ENCODE measurements around the gene ROCK2.
A peak's percentile ranks its signal among the peaks of the same experiment; 100 is the strongest.

Gene ROCK2

DNA sequence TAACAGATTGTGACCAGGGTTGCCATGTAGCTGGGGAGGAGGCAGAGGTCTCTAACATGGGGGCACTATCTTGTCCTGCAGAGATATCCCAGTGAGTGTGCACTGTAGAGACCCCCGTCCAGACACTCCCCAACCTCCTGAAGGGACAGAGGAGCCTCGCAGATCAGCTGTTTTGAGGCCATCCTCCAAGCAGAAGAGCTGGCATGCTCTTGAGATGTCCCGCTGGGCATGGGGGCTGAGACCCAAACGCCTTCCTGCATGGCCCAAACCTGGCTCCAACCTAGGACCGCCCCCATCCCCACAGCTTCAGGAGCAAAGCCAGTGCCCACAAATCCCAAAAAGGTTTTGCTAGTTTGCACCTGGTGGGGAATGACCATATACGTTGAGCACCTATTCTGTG, 191.8 kb downstream of the ROCK2 start (continued):
- TF ChIP-seq, protein P1, sequence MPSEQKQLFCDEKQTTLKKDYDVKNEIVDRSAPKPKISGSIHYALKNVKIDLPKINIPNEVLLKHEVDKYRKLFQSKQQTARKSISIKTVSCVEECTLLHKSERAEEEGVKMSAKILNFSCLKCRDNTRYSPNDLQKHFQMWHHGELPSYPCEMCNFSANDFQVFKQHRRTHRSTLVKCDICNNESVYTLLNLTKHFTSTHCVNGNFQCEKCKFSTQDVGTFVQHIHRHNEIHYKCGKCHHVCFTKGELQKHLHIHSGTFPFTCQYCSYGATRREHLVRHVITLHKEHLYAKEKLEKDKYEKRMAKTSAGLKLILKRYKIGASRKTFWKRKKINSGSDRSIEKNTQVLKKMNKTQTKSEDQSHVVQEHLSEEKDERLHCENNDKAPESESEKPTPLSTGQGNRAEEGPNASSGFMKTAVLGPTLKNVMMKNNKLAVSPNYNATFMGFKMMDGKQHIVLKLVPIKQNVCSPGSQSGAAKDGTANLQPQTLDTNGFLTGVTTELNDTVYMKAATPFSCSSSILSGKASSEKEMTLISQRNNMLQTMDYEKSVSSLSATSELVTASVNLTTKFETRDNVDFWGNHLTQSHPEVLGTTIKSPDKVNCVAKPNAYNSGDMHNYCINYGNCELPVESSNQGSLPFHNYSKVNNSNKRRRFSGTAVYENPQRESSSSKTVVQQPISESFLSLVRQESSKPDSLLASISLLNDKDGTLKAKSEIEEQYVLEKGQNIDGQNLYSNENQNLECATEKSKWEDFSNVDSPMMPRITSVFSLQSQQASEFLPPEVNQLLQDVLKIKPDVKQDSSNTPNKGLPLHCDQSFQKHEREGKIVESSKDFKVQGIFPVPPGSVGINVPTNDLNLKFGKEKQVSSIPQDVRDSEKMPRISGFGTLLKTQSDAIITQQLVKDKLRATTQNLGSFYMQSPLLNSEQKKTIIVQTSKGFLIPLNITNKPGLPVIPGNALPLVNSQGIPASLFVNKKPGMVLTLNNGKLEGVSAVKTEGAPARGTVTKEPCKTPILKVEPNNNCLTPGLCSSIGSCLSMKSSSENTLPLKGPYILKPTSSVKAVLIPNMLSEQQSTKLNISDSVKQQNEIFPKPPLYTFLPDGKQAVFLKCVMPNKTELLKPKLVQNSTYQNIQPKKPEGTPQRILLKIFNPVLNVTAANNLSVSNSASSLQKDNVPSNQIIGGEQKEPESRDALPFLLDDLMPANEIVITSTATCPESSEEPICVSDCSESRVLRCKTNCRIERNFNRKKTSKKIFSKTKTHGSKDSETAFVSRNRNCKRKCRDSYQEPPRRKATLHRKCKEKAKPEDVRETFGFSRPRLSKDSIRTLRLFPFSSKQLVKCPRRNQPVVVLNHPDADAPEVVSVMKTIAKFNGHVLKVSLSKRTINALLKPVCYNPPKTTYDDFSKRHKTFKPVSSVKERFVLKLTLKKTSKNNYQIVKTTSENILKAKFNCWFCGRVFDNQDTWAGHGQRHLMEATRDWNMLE (tag by site-specific recombination; conservative IDR thresholded peaks at IDR 0.05; ENCODE audit: low read depth), result no peak
- TF ChIP-seq ZNF792 (tag by site-specific recombination; IDR thresholded peaks at IDR 0.05) (no peak), ZNF426 (tag by site-specific recombination; IDR thresholded peaks at IDR 0.05) (no peak)

DNA sequence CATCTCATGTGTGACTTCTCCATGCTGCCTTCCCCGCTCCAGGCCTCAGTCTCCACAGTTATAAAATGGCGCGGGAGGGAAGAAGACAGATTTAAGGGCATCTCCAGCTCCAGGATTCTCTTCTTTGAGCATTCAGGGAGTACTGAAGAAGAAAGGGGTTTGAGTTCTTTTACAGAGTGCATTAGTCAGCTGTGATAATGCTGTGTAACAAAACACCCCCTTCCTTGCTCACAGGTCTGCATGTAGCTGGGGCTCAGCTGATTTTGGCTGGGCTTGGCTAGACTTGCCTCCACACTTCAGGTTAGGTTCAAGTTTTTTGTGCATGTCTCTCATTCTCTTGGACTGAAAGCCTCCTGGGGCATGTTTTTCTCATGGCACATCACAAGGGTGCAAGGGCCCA, 197.2 kb downstream of the ROCK2 start:
- 0 out of 2 replicates have a peak, but pooled peaks have one; percentile 51 for TF ChIP-seq RBAK (tag by site-specific recombination; IDR thresholded peaks at IDR 0.05)
- no peak for TF ChIP-seq ZNF169 (tag by site-specific recombination; IDR thresholded peaks at IDR 0.05)
- no peak for TF ChIP-seq MEIS1 (CRISPR knock-in tag; IDR thresholded peaks at IDR 0.05; ENCODE audit: borderline replicate concordance)
- Histone ChIP-seq H3K4me1 (ENCODE audit: control insufficient read depth, insufficient read depth, low read length) (no peaks in the 10 kb centered on the region), H3K4me3 (ENCODE audit: low read depth, low read length) (no peak overlapping the region), H3K9me3 (ENCODE audit: control insufficient read depth, insufficient read depth, low read depth, low read length) (no peaks in the 10 kb centered on the region), H3K27ac (ENCODE audit: extremely low read depth, low read depth, low read length) (no peak overlapping the region), H3K36me3 (ENCODE audit: control insufficient read depth in 2 of 2, insufficient read depth in 1 of 2, low read length in 2 of 2) (no peaks in the 10 kb centered on the region)
- CTCF ChIA-PET, result no interaction called here
- POLR2A ChIA-PET, result no interaction called here

- H3K9me3 ChIP-seq (ENCODE audit: control insufficient read depth, insufficient read depth, low read depth, low read length), result no peaks in the 10 kb centered on the region
- H3K4me3 ChIP-seq (ENCODE audit: low read depth, low read length), result no peak overlapping the region
- no peaks in the 10 kb centered on the region for H3K4me1 ChIP-seq (ENCODE audit: control insufficient read depth, insufficient read depth, low read length)
- TF ChIP-seq ZNF548 (tag by site-specific recombination; IDR thresholded peaks at IDR 0.05), result no peak
- H3K36me3 ChIP-seq (ENCODE audit: control insufficient read depth in 2 of 2, insufficient read depth in 1 of 2, low read length in 2 of 2), result no peaks in the 10 kb centered on the region
- no peak overlapping the region for H3K27ac ChIP-seq (ENCODE audit: extremely low read depth, low read depth, low read length)
- POLR2A ChIA-PET, result no interaction called here
- CTCF ChIA-PET, result interaction anchor here (4.9 kb wide), 1 partner anchor 14 kb away, joined by 51 read pairs; a partner anchor contains a TSS
These were observed 198.4 kb downstream of the ROCK2 start for GRCh38 chr2:11146076-11146475.

DNA sequence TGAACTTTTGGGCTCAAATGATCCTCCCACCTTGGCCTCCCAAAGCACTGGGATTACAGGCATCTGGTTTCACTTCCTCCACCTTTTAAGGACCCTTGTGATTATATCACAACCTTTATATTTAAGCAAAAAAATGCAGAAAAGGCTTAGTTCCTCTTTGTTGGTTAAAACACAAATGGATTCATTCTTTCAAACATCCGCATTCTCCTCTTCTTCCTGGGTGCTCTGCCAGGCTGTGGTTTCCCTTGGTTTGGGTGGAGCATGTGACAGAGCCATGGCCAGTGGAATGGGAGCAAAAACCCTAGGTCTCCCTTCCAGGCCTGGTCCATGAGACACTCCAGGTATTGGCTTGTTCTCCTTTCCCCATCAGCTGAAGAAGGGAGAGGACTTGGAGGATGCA, 199.1 kb downstream of the ROCK2 start:
- Histone ChIP-seq H3K4me1 (ENCODE audit: control insufficient read depth, insufficient read depth, low read length) (no peaks in the 10 kb centered on the region), H3K36me3 (ENCODE audit: control insufficient read depth in 2 of 2, insufficient read depth in 1 of 2, low read length in 2 of 2) (no peaks in the 10 kb centered on the region), H3K9me3 (ENCODE audit: control insufficient read depth, insufficient read depth, low read depth, low read length) (no peaks in the 10 kb centered on the region), H3K27ac (ENCODE audit: extremely low read depth, low read depth, low read length) (no peak overlapping the region), H3K4me3 (ENCODE audit: low read depth, low read length) (no peak overlapping the region)
- POLR2A ChIA-PET, result no interaction called here
- TF ChIP-seq PRDM1 (tag by site-specific recombination; IDR thresholded peaks at IDR 0.05) (no peak), REPIN1 (tag by site-specific recombination; IDR thresholded peaks at IDR 0.05; ENCODE audit: low read depth) (no peak), KLF9 (tag by site-specific recombination; IDR thresholded peaks at IDR 0.05; ENCODE audit: low read depth) (no peak), ZNF394 (tag by site-specific recombination; IDR thresholded peaks at IDR 0.05; ENCODE audit: borderline replicate concordance) (no peak)
- CTCF ChIA-PET, result interaction anchor here (1.2 to 4.9 kb wide), 3 partner anchors 14 to 266 kb away, joined by 3 to 51 read pairs (median 3); a partner anchor contains a TSS

DNA sequence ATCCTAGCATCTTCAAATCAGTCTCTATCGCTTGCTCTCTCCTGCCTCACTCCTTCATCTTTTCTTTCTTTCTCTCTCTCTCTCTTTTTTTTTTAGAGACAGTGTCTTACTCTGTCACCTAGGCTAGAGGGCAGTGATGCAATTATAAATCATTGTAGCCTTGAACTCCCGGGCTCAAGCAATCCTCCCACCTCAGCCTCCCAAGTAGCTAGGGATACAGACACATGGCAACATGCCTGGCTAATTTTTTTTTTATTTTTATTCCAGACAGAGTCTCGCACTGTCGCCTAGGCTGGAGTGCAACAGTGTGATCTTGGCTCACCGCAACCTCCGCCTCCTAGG, 199.7 kb downstream of the ROCK2 start:
- ChIA-PET POLR2A (interaction anchor here (0.6 kb wide), 1 partner anchor 228 kb away, joined by 4 read pairs; no protein-coding TSS in a partner anchor), CTCF (interaction anchor here (0.6 to 4.9 kb wide), 5 partner anchors 13 to 440 kb away, joined by 3 to 51 read pairs (median 4); a partner anchor contains a TSS)
- Histone ChIP-seq H3K27ac (ENCODE audit: extremely low read depth, low read depth, low read length) (no peak overlapping the region), H3K9me3 (ENCODE audit: control insufficient read depth, insufficient read depth, low read depth, low read length) (no peaks in the 10 kb centered on the region), H3K4me3 (ENCODE audit: low read depth, low read length) (no peak overlapping the region), H3K36me3 (ENCODE audit: control insufficient read depth in 2 of 2, insufficient read depth in 1 of 2, low read length in 2 of 2) (no peaks in the 10 kb centered on the region), H3K4me1 (ENCODE audit: control insufficient read depth, insufficient read depth, low read length) (no peaks in the 10 kb centered on the region)
- peak; percentile 65 for TF ChIP-seq WT1 (tag by site-specific recombination; IDR thresholded peaks at IDR 0.05)
- TF ChIP-seq ZBTB17 (tag by site-specific recombination; IDR thresholded peaks at IDR 0.05), result peak; percentile 23; the same call in 1 of the 2 replicates
- TF ChIP-seq, protein P2, sequence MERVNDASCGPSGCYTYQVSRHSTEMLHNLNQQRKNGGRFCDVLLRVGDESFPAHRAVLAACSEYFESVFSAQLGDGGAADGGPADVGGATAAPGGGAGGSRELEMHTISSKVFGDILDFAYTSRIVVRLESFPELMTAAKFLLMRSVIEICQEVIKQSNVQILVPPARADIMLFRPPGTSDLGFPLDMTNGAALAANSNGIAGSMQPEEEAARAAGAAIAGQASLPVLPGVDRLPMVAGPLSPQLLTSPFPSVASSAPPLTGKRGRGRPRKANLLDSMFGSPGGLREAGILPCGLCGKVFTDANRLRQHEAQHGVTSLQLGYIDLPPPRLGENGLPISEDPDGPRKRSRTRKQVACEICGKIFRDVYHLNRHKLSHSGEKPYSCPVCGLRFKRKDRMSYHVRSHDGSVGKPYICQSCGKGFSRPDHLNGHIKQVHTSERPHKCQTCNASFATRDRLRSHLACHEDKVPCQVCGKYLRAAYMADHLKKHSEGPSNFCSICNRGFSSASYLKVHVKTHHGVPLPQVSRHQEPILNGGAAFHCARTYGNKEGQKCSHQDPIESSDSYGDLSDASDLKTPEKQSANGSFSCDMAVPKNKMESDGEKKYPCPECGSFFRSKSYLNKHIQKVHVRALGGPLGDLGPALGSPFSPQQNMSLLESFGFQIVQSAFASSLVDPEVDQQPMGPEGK (tag by site-specific recombination; IDR thresholded peaks at IDR 0.05), result no peak
- peak; percentile 24 for TF ChIP-seq ZNF654 (tag by site-specific recombination; IDR thresholded peaks at IDR 0.05; ENCODE audit: low read depth)

Data from HEK293 (cell line).